Stimulated activated CD4-positive, alpha-beta T cell treated with anti-CD3 and anti-CD28 coated beads, Interleukin-1b, Interleukin-23, amount 100 ng/mL, for 24 hours (primary cell): ENCODE results near the gene C1QTNF1.
"Not testable (repeated sequence)": the region's sequence is repeated elsewhere in the genome, so short reads cannot be mapped to it uniquely, and the experiment has no call there.

Experiments used
- DNase-seq, 4 experiments: peaks; one replicate each; pipeline ENCODE4 v3.0.0-alpha.2; 2020; ENCODE audit warnings: low read depth in 4 of 4, low spot score in 1 of 4

The C1QTNF1 gene

DNA sequence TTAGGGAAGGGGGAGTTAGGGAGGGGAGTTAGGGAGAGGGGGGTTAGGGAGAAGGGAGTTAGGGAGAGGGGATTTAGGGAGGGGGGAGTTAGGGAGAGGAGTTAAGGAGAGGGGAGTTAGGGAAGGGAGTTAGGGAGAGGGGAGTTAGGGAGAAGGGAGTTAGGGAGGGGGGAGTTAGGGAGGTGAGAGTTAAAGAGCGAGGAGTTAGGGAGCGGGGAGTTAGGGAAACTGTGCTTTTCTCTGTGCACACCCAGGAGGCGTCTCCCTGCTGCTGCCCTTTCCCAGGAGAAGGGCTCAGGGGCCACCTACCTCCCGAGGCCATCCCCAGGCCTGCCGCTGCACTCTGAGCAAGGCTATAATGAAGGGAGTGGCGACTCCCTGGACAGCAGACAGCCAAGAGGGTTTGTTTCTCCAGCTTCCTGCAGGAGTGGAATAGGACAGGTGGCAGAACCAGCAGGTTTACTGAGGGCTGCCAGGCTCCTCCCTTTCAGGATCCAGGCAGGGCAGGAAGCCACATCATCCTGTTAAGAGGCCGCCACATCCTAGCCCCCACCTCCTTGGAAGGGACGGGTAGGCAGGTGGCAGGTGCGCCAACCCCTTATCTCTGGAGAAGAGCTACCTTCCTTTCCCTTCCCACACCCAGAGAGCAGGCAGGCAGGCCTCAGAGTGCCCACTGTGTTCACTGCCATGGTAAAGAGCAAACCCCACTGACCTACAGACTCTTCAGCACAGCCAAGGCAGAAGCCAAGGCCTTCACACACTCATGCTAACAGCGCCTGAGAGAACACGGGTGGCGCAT is 18.7 kb upstream of the C1QTNF1 start:
- DNase-seq, result no peak

DNA sequence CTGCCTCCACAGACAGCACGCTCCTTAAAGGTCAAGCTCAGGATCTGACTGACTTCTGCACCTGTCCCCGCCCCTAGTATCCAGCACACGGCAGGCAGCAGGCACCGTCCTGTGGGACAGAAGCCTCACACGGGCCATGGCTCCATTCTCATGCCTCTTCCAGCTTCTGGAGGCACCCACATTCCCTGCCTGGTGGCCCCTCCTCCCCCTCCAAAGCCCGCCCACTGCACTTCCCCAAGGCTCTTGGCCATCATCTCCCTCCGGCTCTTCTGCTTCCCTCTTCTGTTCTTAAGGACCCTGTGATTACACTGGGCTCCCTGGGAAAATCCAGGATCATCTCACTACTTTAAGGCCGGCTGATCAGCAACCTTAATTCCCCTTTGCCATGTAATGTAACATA is 17.9 kb upstream of the C1QTNF1 start:
- no peak for DNase-seq

DNA sequence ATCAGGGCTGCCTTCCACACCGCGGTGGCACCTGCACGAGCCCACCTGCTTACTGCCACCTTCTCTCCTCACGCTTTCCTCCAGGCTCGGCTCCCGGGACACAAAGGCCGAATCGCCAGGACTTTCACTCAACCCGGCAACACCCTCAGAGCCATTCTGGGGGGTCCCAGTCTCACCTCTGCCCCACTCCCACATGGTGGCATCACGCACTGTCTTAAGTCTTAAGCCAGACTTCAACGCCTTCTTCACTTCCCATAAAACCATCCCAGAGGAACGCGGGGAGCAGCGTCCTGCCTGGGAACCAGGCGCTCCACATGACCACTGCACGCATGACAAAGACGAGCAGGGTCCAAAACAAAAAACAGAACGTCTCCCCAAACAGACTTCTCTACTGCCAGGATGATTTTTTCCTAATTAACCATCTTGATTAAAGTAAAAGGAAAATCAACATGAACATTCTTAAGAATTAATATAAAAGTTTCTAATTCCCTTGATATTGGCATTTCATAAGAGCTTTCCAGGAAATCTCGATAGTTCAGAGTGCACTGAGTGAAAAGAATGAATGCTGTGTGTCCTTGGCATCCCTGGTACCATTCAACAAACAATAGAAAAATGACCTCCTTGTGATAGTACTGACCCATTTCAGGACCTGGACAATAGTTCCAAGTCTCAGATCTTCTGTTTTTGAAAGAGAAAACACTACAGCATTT is 17.0 kb upstream of the C1QTNF1 start:
- DNase-seq, result no peak

DNA sequence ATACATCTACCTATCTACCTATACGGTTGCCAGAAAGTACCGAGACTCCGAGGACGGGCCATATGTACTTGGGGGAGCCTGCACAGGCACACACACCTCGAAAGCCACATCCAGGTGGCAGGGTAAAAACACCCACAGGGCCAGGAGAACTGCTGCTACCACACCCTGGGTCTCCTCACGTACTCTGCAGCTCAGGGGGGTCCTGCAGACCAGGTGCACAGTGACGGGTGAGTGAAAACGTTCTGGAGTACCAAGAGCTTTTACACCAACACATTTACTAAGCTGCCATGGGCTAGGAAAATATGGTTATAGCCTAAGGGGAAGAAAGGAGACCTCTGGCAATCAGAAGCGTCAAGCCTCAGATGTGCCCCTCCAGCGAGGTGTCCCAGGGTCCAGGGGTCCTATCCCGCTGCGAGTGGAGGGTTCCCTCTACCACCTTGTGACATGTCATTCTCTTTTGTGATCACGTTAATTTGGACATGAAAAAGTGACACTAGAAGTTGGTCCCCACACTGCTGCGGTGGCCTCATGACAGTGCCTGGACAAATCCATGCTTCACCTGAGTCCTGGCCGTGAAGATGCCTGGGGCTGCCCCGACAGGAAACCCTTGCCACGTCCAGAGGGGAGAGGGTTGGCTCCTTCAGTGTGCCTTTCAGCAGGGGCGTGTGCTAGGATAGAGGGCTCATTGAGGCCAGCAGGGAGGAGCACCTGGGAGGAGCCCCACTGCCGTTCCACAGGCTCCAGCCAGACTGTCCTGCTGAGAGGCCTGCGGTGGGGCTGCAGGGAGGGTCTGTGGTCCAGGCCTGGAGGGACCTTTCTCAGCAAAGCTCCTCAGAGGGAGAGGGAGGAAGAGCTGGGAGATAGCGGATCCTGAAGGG is 16.2 kb upstream of the C1QTNF1 start:
- DNase-seq, result no peak

DNA sequence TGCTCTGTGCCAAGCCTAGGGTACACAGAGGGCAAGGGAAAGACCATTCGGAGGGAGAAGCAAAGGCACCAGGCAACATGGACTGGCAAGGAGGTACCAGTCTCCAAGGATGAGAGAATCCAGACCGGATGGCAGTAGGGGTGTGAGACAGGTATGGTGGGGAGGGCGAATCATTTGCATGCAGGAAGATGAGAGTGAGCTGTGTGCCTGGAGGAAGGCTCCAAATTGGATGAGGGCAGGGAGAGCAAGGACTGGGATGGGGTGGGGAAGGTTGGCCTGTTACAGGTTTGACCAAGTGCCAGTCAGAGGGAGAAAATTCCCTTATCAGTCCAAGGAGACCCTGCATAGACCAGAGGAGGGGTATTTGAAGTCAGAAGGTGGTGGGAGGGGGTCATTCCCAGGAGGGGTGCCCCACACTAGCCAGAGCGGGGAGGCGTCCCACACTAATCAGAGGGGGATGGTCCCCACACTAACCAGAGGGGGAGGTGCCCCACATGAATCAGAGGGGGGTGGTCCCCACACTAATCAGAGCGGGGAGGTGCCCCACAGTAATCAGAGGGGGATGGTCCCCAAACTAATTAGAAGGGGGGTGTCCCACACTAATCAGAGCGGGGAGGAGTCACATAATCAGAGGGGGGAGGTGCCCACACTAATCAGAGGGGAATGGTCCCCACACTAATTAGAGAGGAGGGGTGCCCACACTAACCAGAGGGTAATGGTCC is 15.1 kb upstream of the C1QTNF1 start:
- no peak for DNase-seq

DNA sequence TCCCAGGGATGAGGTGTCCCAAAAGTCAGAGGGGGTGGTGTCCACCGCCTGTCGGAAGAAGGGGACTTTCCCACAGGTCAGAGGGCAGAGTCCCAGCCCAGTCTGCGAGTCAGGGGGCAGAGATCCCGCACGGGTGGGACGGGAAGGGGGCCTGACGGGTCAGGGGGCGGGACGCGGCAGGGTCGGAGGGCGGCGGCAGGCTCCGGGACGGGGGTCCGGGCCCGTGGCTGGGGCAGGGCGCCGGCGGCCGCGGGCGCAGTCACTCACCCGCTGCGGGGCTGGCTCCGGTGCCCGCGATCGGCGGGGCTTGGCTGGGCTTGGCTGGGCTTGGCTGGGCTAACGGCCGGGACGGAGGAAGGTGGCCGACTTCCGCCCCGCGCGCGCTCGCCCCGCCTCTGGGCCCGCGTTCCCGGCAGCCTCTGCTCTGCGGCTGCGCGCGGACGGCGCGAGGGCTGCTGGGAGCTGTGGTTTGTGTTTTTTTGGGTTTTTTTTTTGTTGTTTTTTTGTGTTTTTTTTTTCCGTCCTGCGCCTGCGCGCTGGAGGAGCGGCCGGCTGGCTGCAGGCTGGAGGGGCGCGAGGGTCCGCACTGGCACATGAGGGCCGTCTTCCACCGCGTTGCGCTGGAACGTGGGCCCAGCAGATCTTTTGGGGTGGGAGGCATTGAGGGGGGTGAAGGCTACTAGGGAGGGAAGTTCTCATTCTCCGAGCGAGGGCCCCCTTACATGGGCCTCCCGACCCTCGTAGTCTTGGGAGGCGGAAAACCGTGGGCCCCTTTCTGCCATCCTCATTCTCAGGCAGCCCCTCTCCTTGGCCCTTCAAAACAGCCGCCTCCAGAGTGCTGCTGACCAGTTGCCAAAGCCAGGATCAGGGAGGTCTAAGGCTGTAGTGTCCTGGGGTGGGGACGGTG is 14.3 kb upstream of the C1QTNF1 start, which contains the start of gene CANT1:
CANT1 (minus strand) TSS at position 368 of the 907 bp plus-strand sequence. CDS start 12,142 bp downstream, outside the sequence.
- peak; percentile 49 to 72 (median 64) for DNase-seq

DNA sequence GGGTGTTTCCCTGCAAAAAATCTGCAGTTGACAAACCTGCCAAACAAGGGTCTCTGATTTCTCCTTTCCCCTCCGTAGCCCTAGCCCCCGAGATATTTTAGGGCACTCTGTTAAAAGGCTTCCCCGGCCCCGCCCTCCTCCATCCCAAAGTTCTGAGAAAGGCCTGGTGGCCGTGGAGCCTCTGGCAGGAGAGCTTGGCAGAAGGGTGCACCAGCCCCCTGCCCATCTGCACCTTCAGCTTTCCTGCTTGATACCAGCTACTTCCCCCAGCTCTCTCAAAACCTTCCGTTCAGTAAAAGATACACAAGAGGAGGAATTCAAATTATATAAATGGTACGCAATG is 13.7 kb upstream of the C1QTNF1 start:
- no peak for DNase-seq

DNA sequence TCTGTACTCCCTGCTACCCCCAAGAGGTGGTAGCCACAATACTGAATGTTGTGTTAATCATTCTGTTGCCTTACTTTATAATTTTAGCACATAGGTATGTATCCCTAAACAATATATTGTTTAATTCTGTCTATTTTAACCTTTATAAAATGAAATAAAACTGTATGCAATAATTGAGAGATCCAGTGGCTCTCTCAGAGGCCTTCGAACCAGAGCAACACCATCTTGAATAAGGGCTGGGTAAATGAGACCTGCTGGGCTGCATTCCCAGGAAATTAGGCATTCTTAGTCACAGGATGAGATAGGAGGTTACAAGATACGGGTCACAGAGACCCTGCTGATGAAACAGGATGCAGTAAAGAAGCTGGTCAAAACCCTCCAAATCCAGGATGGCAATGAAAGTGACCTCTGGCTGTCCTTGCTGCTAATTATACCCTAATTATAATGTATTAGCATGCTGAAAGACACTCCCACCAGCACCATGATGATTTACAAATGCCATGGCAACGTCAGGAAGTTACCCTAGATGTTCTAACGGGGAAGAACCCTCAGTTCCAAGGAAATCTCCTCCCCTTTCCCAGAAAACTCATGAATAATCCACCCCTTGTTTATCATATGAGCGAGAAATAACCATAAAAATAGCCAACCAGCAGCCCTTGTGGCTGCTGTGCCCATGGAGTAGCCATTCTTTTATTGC is 12.4 kb upstream of the C1QTNF1 start:
- no peak for DNase-seq

DNA sequence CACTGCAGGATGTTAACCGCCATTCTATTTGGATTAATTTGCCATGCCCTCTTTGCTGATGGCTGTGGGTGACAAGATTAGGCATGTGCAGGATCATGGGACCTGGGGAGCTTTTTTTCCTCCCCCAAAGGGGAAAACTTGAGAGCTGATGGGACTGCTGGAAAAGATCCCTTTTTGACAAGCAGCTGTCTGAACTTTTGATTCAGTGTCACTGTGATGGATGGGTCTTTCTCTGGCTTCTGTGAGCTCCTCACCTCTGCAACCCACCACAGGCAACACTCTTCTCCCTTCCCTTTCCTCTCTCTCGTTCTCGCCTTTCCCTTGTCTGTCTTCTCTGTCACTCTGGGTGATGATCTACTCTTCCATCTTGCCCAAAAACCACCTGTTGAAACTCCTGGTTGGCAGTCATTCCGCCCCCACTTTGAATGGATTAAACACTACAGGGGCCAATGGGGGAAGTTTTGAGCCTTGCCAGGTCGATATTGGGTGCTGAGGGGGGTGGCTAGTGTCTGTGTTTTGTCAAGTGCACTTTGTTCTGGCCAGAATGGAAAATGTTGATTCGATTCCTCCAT is 11.3 kb upstream of the C1QTNF1 start:
- no peak for DNase-seq

DNA sequence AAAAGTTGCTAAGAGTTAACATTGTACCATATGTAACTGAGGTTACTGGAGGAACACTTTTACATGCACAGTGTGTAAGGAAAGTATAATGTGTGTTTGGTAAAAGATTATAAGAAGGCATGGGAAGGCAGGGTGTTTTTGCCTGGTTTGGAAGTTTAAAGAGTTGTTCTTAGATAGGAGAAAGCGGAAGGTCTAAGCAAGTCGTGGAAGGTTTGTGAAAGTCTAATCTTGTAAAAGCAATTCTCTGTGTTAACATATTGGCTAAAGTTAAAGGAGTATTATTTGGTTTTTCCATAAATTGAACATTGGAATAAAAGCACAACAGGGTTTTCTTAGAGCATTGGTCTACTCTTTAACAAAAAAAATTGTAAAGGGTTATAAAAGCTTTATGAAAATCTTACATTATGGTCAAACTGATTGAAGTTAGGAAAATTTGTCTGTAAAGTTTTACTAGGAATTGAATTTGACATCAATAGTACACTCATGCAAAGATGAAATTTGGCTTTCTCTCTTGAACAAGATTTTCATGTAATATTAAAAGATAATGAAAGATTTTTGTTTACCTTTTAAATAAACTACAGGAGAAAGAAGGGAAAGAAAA is 9.7 kb upstream of the C1QTNF1 start:
- no peak for DNase-seq

DNA sequence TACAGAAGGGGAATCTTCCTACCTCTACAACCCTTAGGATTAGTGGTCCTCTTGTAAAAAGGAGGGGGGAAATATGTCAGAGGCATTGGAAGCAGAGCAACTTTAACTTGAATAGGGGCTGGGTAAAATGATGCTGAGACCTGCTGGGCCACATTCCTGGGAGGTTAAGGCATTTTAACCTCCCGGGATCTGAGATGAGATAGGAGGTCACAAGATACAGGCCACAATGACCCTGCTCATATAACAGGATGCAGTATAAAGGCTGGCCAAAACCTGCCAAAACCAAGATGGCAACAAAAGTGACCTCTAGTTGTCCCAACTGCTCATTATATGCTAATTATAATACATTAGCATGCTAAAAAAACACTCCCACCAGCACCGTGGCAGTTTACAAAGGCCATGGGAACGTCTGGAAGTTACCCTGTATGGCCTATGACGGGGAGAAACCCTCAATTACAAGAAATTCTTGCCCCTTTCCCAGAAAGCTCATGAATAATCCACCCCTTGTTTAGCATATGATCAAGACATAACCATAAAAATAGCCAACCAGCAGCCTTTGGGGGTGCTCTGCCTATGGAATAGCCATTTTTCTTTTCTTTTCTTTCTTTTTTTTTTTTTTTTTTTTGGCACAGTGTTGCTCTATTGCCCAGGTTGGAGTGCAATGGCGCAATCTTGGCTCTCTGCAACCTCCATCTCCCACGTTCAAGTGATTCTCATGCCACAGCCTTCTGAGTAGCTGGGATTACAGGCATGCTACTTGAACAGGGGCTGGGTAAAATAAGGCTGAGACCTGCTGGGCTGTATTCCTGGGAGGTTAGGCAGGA is 6.2 kb upstream of the C1QTNF1 start:
- DNase-seq, result no peak

DNA sequence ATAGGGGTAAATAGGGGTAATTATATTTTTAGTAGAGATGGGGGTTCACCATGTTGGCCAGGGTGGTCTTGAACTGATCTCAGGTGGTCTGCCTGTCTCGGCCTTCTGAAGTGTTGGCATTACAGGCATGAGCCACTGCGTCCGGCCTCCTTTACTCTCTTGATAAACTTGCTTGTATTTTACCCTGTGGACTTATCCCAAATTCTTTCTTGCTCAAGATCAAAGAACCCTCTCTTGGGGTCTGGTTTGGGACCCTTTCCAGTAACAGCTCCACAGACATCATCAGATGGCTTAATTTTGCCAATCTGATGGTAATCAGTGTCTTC is 5.6 kb upstream of the C1QTNF1 start:
- DNase-seq, result no peak

DNA sequence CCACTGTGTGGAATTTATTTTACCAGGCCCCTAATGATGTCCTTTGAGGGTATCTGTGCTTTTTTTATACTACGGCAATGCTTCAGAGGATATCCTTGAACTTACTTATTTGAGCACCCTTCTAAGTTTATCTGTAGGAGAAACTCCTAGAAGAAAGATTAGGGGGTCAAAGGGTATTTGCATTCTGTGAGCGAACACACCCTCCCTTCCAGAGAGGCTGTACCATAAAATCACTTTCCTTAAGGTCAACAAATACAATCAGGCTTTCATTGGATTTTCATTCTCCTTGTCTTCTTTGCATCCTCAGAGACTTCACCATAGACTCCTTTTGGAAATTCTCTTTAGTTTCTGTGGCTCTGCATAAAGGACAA is 4.7 kb upstream of the C1QTNF1 start:
- DNase-seq, result no peak

DNA sequence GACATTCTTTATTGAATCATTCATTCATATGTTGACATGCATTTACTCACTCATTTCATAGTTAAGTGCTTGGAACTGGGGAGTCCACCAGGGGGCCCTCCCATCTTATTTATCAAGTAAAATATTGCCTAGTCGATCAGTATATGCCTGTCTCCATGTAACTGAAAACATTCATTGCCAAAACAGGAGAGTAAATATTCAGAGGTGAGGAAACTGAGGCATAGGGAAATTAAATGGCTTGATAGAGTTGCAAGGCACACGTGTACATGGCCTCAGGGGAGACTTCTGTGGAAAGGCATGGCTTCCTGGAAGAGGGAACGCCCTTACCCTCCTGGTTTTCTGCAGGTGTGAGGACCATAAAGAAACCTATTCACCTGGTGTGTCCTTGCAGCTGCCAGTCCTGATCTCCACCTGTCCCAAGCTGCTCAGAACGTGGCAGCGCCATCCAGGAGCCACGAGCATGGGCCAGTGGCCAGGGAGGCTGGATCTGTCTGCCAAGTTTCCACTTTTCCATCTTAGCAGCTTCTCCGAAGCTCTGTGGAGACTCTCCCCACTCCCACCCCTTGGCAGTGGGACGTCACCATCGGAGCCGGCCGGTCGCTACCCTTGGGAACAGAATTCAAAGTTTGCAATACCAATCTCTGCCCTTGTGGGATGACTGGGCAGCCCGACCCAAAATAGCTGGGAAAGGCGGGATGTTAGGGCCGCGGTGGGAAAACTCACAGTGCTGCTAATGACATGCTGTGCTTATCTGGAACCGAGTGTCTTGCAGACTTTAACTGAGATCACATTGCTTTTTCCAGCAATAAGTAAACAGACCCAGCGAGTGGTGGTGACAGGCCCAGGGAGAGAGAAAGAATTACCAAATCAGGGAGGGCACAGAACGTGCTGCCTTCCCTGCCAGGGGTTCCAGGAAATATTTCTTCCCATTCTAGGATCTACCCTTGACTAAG is 4.1 kb upstream of the C1QTNF1 start:
- peak in 1 of 4 experiments; percentile 28 for DNase-seq

DNA sequence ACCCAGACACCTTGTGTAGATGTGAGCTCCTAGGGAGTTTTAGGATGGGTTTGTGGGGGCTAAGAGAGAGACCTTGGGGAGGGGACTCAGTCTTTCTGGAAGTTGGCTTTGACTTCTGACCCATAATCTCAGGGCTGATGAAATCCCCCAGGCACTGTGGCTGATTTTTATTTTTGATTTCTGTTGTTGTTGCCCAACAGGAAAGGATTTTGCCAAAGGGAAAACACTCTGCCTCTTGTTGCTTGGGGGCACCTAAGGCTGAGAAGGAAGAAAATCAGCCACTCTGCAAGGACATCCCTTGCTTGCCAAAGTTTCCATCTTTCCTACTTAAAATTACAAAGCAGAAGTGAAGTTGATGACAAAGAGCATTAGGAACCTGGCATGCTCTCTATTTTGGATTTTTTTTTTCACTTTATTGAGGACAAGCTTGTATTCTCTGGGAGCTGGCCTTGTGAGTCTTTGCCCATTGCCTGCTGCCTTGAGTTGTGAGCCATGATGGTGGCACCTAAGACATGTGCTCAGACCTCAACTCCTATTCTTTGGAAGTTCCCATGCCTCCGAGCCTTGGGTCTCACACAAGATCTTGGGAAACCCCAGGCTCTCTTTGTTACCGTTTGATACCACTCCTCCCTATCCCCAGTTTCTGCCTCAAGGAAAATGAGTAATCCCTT is 3.2 kb upstream of the C1QTNF1 start:
- DNase-seq, result no peak

DNA sequence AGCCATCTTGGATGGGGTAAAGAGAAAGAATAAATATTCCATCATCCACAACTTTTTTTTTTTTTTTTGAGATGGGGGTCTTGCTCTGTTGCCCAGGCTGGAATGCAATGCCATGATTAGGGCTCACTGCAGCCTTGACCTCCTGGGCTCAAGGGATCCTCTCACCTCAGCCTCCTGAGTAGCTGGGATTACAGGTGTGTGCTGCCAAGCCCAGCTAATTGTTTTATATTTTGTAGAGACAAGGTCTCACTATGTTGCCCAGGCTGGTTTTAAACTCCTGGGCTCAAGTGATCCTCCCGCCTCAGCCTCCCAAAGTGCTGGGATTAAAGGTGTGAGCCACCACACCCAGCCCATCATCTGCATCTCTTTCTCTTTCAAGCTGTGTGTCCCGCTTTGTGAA is 2.0 kb upstream of the C1QTNF1 start:
- not testable (repeated sequence) for DNase-seq
